IMR-90 (cell line): ENCODE measurements around the gene LSM14A. TPM values are rescaled to one million over a fixed set of nuclear protein-coding genes. Genes with fewer than 3 reads are reported as not detected.

Source experiments
- ATAC-seq: fragments of 200-7000 bp; cut with Tn5 transposase; 2 replicates; pipeline ENCODE4 v1.9.1; 2020; ENCODE audit warnings: low read depth, mild to moderate bottlenecking, moderate library complexity
- BruUV-seq: library from RNA; stranded (reverse); fragments of 400-500 nt; replicated peaks from 2 replicates; lab custom pipeline; 2021; lab: Mats Ljungman, UMichigan
- CTCF ChIA-PET: fragments of 300-600 bp; formaldehyde crosslinking; extraction: SDS; loops from one replicate; lab custom pipeline; 2021; ENCODE audit warnings: antibody characterized with exemption; lab: Yijun Ruan, JAX
- POLR2A ChIA-PET: fragments of 300-600 bp; sonication (Branson Sonifier 250); formaldehyde crosslinking; loops from one replicate; lab custom pipeline; 2022; ENCODE audit warnings: antibody characterized with exemption; ENCODE audit not compliant: unreplicated experiment; lab: Charles Lee
- DNase-seq: peaks from one replicate; pipeline ENCODE4 v3.0.0; 2013
- H2AFZ ChIP-seq: replicated peaks from 2 replicates; pipeline ENCODE3; 2013; ENCODE audit warnings: low read length, mild to moderate bottlenecking; ENCODE audit not compliant: poor library complexity
- H2AK5ac ChIP-seq: 2 replicates; pipeline ENCODE4 v1.6.1; 2013; ENCODE audit warnings: low read depth, low read length, inconsistent platforms
- H2AK9ac ChIP-seq: replicated peaks from 2 replicates; pipeline ENCODE3; 2013; ENCODE audit warnings: mild to moderate bottlenecking, low read depth, low read length, moderate library complexity; ENCODE audit not compliant: poor library complexity
- H2BK120ac ChIP-seq: 2 replicates; pipeline ENCODE4 v1.6.1; 2013; ENCODE audit warnings: low read depth, low read length, inconsistent platforms
- H2BK15ac ChIP-seq: 3 replicates; pipeline ENCODE4 v1.6.1; 2013; ENCODE audit warnings: low read depth, low read length, inconsistent platforms
- H2BK20ac ChIP-seq: 2 replicates; pipeline ENCODE4 v1.6.1; 2013; ENCODE audit warnings: low read depth, mild to moderate bottlenecking, inconsistent platforms, low read length, moderate library complexity
- H2BK5ac ChIP-seq: 2 replicates; pipeline ENCODE4 v1.6.1; 2013; ENCODE audit warnings: mild to moderate bottlenecking, low read depth, low read length, inconsistent platforms; ENCODE audit not compliant: poor library complexity, severe bottlenecking
- H3K14ac ChIP-seq: replicated peaks from 2 replicates; pipeline ENCODE4 v1.6.1; 2013; ENCODE audit warnings: low read depth, low read length, inconsistent platforms
- H3K18ac ChIP-seq: 2 replicates; pipeline ENCODE4 v1.6.1; 2013; ENCODE audit warnings: low read depth, low read length, control low read depth
- H3K23ac ChIP-seq: 2 replicates; pipeline ENCODE4 v1.6.1; 2013; ENCODE audit warnings: low read depth, low read length, inconsistent platforms
- H3K27ac ChIP-seq: 2 replicates; pipeline ENCODE4 v1.5.1; 2013; ENCODE audit warnings: mild to moderate bottlenecking, control low read depth, low read length; ENCODE audit not compliant: insufficient read depth
- H3K27me3 ChIP-seq: 2 replicates; pipeline ENCODE4 v1.6.1; 2013; ENCODE audit warnings: low read length; ENCODE audit not compliant: control insufficient read depth, insufficient read depth
- H3K36me3 ChIP-seq: 2 replicates; pipeline ENCODE4 v1.6.1; 2013; ENCODE audit warnings: low read length, mixed read lengths; ENCODE audit not compliant: control insufficient read depth, insufficient read depth
- H3K4ac ChIP-seq: 2 replicates; pipeline ENCODE4 v1.6.1; 2013; ENCODE audit warnings: low read depth, low read length, inconsistent platforms
- H3K4me1 ChIP-seq: 2 replicates; pipeline ENCODE4 v1.6.1; 2013; ENCODE audit warnings: low read length, mixed read lengths; ENCODE audit not compliant: control insufficient read depth, insufficient read depth
- H3K4me2 ChIP-seq: 2 replicates; pipeline ENCODE4 v1.6.1; 2013; ENCODE audit warnings: low read depth, mild to moderate bottlenecking, control low read depth, low read length, moderate library complexity
- H3K4me3 ChIP-seq: 2 replicates; pipeline ENCODE4 v1.5.1; 2013; ENCODE audit warnings: low read depth, mild to moderate bottlenecking, control low read depth, low read length, moderate library complexity; ENCODE audit not compliant: insufficient read depth
- H3K56ac ChIP-seq: 2 replicates; pipeline ENCODE4 v1.6.1; 2013; ENCODE audit warnings: low read length, inconsistent platforms; ENCODE audit not compliant: insufficient read depth; ENCODE audit errors: extremely low read depth
- H3K79me1 ChIP-seq, 2 experiments: 2 replicates each; pipeline ENCODE4 v1.6.1; 2013; ENCODE audit warnings: low read length in 2 of 2, inconsistent platforms in 1 of 2, low read depth in 1 of 2
- H3K9ac ChIP-seq: 2 replicates; pipeline ENCODE4 v1.6.1; 2013; ENCODE audit warnings: low read depth, low read length, control low read depth
- H3K9me1 ChIP-seq: 2 replicates; pipeline ENCODE4 v1.6.1; 2013; ENCODE audit warnings: low read length, inconsistent platforms; ENCODE audit not compliant: insufficient read depth
- H3K9me3 ChIP-seq: 2 replicates; pipeline ENCODE4 v1.6.1; 2013; ENCODE audit warnings: low read length; ENCODE audit not compliant: control insufficient read depth, insufficient read depth
- H4K20me1 ChIP-seq: 2 replicates; pipeline ENCODE4 v1.6.1; 2013; ENCODE audit warnings: low read length, inconsistent platforms; ENCODE audit not compliant: insufficient read depth
- H4K5ac ChIP-seq: 2 replicates; pipeline ENCODE4 v1.6.1; 2013; ENCODE audit warnings: mild to moderate bottlenecking, low read depth, low read length, control low read depth
- H4K8ac ChIP-seq, 2 experiments: 2 replicates each; pipeline ENCODE4 v1.6.1; 2013; ENCODE audit warnings: low read depth in 2 of 2, low read length in 2 of 2, control low read depth in 1 of 2, inconsistent platforms in 1 of 2
- H4K91ac ChIP-seq: 2 replicates; pipeline ENCODE4 v1.6.1; 2013; ENCODE audit warnings: low read depth, low read length, inconsistent platforms; ENCODE audit not compliant: insufficient read depth
- BHLHE40 ChIP-seq: fragments of 150-350 bp; IDR thresholded peaks from 2 replicates; pipeline ENCODE4 v1.6.1; 2016; ENCODE audit warnings: mild to moderate bottlenecking, low read depth, low read length
- CEBPB ChIP-seq: IDR thresholded peaks from 2 replicates; pipeline ENCODE4 v1.6.1; 2012; ENCODE audit warnings: low read depth, low read length, improper control_type of control experiment
- CHD1 ChIP-seq: IDR thresholded peaks from 2 replicates; pipeline ENCODE4 v1.6.1; 2012; ENCODE audit warnings: low read depth, low read length, improper control_type of control experiment
- MAFK ChIP-seq: IDR thresholded peaks from 2 replicates; pipeline ENCODE4 v1.6.1; 2012; ENCODE audit warnings: low read depth, low read length, improper control_type of control experiment
- MAZ ChIP-seq: IDR thresholded peaks from 2 replicates; pipeline ENCODE4 v1.6.1; 2012; ENCODE audit warnings: low read depth, mild to moderate bottlenecking, low read length, improper control_type of control experiment, moderate library complexity, borderline replicate concordance
- MXI1 ChIP-seq: IDR thresholded peaks from 2 replicates; pipeline ENCODE4 v1.6.1; 2012; ENCODE audit warnings: low read depth, mild to moderate bottlenecking, low read length, moderate library complexity, borderline replicate concordance
- POLR2A ChIP-seq: IDR thresholded peaks from 2 replicates; pipeline ENCODE4 v1.6.1; 2012; ENCODE audit warnings: mild to moderate bottlenecking, low read depth, low read length
- RAD21 ChIP-seq: IDR thresholded peaks from 2 replicates; pipeline ENCODE4 v1.6.1; 2012; ENCODE audit warnings: low read length, improper control_type of control experiment
- RFX5 ChIP-seq: IDR thresholded peaks from 2 replicates; pipeline ENCODE4 v1.8.0; 2012; ENCODE audit warnings: low read depth, mild to moderate bottlenecking, low read length, moderate library complexity
- WGBS, 2 experiments: methylation state at CpG; one replicate each; pipeline versions ENCODE4 v1.1.5 to v1.1.7; 2013; ENCODE audit warnings: missing lambda C conversion rate in 2 of 2; ENCODE audit not compliant: insufficient read length in 1 of 2; ENCODE audit errors: extremely low coverage in 2 of 2; 5-methylcytosine and 5-hydroxymethylcytosine counted together
- dilution Hi-C: fragments of 300-500 bp; cut with HindIII; formaldehyde crosslinking; loops from one replicate; pipeline ENCODE4 v1.14.3; 2018; ENCODE audit warnings: low sequenced_read_pairs; ENCODE audit not compliant: unreplicated experiment
- in situ Hi-C: fragments of 300-500 bp; cut with MboI; formaldehyde crosslinking; loops from 3 replicates; pipeline ENCODE4 v1.14.3; 2019; ENCODE audit warnings: low sequenced_read_pairs, inconsistent platforms, mixed read lengths
- intact Hi-C: fragments of 100-400 bp; cut with micrococcal nuclease; formaldehyde crosslinking; loops from 2 replicates; pipeline ENCODE4 v1.10.0; 2022
- polyA plus RNA-seq, 3 experiments: library from polyadenylated mRNA; depleted of rRNA; stranded (reverse); fragments of >200 nt; gene quantifications; 2 replicates each; pipeline ENCODE4 v1.2.3, GENCODE V29; 2012; ENCODE audit warnings: low replicate concordance in 1 of 3
- total RNA-seq: library from RNA; depleted of rRNA; stranded (reverse); fragments of >200 nt; gene quantifications from 2 replicates; pipeline ENCODE4 v1.2.3, GENCODE V29; 2012
- TF ChIP-seq, protein P1 (sequence below): fragments of 150-350 bp; IDR thresholded peaks from 2 replicates; pipeline ENCODE4 v1.6.1; 2016; ENCODE audit warnings: low read depth, mild to moderate bottlenecking, low read length, moderate library complexity, borderline replicate concordance
- TF ChIP-seq, protein P2 (sequence below): fragments of 150-350 bp; IDR thresholded peaks from 2 replicates; pipeline ENCODE4 v1.6.1; 2017; ENCODE audit warnings: mild to moderate bottlenecking, antibody characterized with exemption, low read length, low read depth

LSM14A gene
- total and polyA plus RNA-seq, 2 of the 4 experiments (the other 2 are of a cell fraction) = 44.3 to 54.8 TPM

DNA sequence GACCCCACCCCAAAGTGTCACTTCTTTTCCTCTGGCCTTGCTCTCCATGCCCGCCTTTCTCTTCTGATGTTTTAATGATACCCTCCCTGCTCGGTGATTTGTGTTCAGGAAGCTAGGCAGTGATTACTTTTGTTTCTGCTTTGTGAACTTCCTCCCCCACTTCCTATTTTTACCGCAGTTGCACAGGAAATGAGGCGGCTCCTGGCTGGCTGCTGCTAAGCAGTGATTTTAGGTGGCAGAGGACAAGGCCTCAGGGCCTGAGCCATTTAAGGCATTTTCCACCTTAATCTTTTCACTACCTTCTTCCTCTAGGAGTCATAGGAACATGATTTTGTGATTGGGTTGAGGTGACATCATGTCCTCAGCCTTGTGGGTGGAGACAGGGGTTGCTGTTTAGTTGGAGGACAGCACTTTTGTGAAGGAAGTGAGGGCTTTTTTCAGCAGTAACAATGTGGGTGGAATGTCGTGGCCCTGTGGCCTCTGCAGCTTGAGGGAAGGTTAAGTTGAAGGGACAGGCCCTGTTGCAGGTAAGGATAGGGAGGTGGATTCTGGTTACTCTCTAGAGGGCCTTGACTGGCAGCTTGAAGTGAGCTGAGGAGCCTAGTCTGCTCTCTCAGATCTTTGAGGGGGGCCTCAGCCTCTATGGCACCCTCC lies 97.8 kb downstream of the LSM14A start:
- H2AK5ac ChIP-seq = peak overlapping the region; percentile 96
- H3K18ac ChIP-seq = peak overlapping the region; percentile 92
- H3K9me3 ChIP-seq = no peaks in the 10 kb centered on the region
- BruUV-seq = no TSS peak
- in situ Hi-C loops (no loop called here), dilution Hi-C loops (no loop called here), intact Hi-C loops (no loop called here)
- H3K23ac ChIP-seq = peak overlapping the region; percentile 71
- DNase-seq (peak; percentile 66), ATAC-seq (peak; percentile 14)
- peak overlapping the region; percentile 56 for H3K56ac ChIP-seq
- H2AK9ac ChIP-seq = peak overlapping the region; percentile 74
- H3K36me3 ChIP-seq = peaks cover 7% of the 10 kb centered on the region
- H2BK15ac ChIP-seq = peak overlapping the region; percentile 81
- H2BK120ac ChIP-seq = peak overlapping the region; percentile 87
- ChIA-PET CTCF (interaction anchor here (1.0 to 2.9 kb wide), 2 partner anchors 26 to 76 kb away, joined by 3 to 9 read pairs; no protein-coding TSS in a partner anchor), POLR2A (interaction anchor here (1.3 kb wide), 1 partner anchor 9 kb away, joined by 4 read pairs; no protein-coding TSS in a partner anchor)
- peak overlapping the region; percentile 94 for H4K91ac ChIP-seq
- H3K27ac ChIP-seq = peak overlapping the region; percentile 94
- H3K4me3 ChIP-seq = no peak overlapping the region
- peak overlapping the region; percentile 88 for H3K14ac ChIP-seq
- peaks cover 5% of the 10 kb centered on the region; the same call in 1 of the 2 replicates for H4K20me1 ChIP-seq
- H3K9ac ChIP-seq = peak overlapping the region; percentile 76
- WGBS, 2 experiments = no CpG with 5 or more reads among the region's 5 CpGs
- peak overlapping the region; percentile 72 for H2AFZ ChIP-seq
- H4K8ac ChIP-seq = peak overlapping the region; percentile 90 to 93
- H3K79me1 ChIP-seq = peaks cover 45 to 74% of the 10 kb centered on the region in 2 experiments
- peaks cover 35% of the 10 kb centered on the region for H3K4me1 ChIP-seq
- H3K27me3 ChIP-seq = no peaks in the 10 kb centered on the region
- no peak for TF ChIP-seq POLR2A
- no peak for TF ChIP-seq MXI1
- TF ChIP-seq RAD21 = no peak
- TF ChIP-seq BHLHE40 = no peak
- TF ChIP-seq, protein P1, sequence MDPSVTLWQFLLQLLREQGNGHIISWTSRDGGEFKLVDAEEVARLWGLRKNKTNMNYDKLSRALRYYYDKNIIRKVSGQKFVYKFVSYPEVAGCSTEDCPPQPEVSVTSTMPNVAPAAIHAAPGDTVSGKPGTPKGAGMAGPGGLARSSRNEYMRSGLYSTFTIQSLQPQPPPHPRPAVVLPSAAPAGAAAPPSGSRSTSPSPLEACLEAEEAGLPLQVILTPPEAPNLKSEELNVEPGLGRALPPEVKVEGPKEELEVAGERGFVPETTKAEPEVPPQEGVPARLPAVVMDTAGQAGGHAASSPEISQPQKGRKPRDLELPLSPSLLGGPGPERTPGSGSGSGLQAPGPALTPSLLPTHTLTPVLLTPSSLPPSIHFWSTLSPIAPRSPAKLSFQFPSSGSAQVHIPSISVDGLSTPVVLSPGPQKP = no peak
- no peak for TF ChIP-seq MAZ
- TF ChIP-seq MAFK = no peak
- TF ChIP-seq CHD1 = no peak
- no peak for TF ChIP-seq RFX5
- no peak for TF ChIP-seq CEBPB
- TF ChIP-seq, protein P2, sequence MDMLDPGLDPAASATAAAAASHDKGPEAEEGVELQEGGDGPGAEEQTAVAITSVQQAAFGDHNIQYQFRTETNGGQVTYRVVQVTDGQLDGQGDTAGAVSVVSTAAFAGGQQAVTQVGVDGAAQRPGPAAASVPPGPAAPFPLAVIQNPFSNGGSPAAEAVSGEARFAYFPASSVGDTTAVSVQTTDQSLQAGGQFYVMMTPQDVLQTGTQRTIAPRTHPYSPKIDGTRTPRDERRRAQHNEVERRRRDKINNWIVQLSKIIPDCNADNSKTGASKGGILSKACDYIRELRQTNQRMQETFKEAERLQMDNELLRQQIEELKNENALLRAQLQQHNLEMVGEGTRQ = no peak
- H4K5ac ChIP-seq = peak overlapping the region; percentile 26
- peak overlapping the region; percentile 90 for H2BK5ac ChIP-seq
- H3K4me2 ChIP-seq = peak overlapping the region; percentile 62; the same call in 1 of the 2 replicates
- peaks cover 33% of the 10 kb centered on the region for H3K9me1 ChIP-seq
- peak overlapping the region; percentile 80 for H2BK20ac ChIP-seq
- peak overlapping the region; percentile 95 for H3K4ac ChIP-seq
